Endothelial cell of umbilical vein (primary cell): ENCODE data around the gene DOCK4. TPM values are rescaled to one million over a fixed set of nuclear protein-coding genes. Genes with fewer than 3 reads are reported as not detected.

ENCODE experiments used
- BruUV-seq: library from RNA; stranded (reverse); fragments of 400-500 nt; replicated peaks from 2 replicates; lab custom pipeline; 2021; lab: Mats Ljungman, UMichigan
- CTCF ChIA-PET: fragments of 300-600, 350-600 bp; sonication (Branson Sonifier 250); formaldehyde crosslinking; loops from one replicate; lab custom pipeline; 2021; ENCODE audit warnings: antibody characterized with exemption, inconsistent platforms; lab: Charles Lee
- POLR2A ChIA-PET: fragments of 300-600, 350-600 bp; sonication (Branson Sonifier 250); formaldehyde crosslinking; loops from one replicate; lab custom pipeline; 2021; ENCODE audit warnings: antibody characterized with exemption, inconsistent platforms; lab: Charles Lee
- DNase-seq: peaks from one replicate; pipeline ENCODE4 v3.0.0-alpha.2; 2011; ENCODE audit warnings: low read depth, low spot score
- FAIRE-seq: peaks from 2 replicates; lab custom pipeline; 2011; peaks lifted over from hg19 to GRCh38; lab: Jason Lieb, UNC
- H2AFZ ChIP-seq: 2 replicates; pipeline ENCODE4 v1.6.0; 2012; ENCODE audit warnings: low read depth, low read length, control low read depth, inconsistent platforms
- H3K27ac ChIP-seq: 2 replicates; pipeline ENCODE4 v1.5.1; 2011; ENCODE audit warnings: low read depth, mild to moderate bottlenecking, control low read depth, low read length, moderate library complexity; ENCODE audit not compliant: insufficient read depth
- H3K27me3 ChIP-seq, 2 experiments: 2 replicates each; pipeline versions ENCODE4 v1.6.0 to v1.6.1; 2011; ENCODE audit warnings: low read length in 2 of 2, mixed read lengths in 1 of 2; ENCODE audit not compliant: control insufficient read depth in 2 of 2, insufficient read depth in 2 of 2
- H3K36me3 ChIP-seq, 2 experiments: 2 replicates in 1 of 2; 3 replicates in 1 of 2; pipeline ENCODE4 v1.5.1; 2011; ENCODE audit warnings: low read length in 2 of 2, mild to moderate bottlenecking in 1 of 2, moderate library complexity in 1 of 2; ENCODE audit not compliant: control insufficient read depth in 2 of 2, insufficient read depth in 2 of 2; ENCODE audit errors: extremely low read depth in 1 of 2
- H3K4me1 ChIP-seq: 3 replicates; pipeline ENCODE4 v1.5.1; 2011; ENCODE audit warnings: mild to moderate bottlenecking, low read length; ENCODE audit not compliant: control insufficient read depth, insufficient read depth; ENCODE audit errors: extremely low read depth
- H3K4me2 ChIP-seq: 2 replicates; pipeline ENCODE4 v1.6.1; 2011; ENCODE audit warnings: low read length, control low read depth, mixed read lengths; ENCODE audit not compliant: insufficient read depth
- H3K4me3 ChIP-seq, 3 experiments: fragments of 200-600 bp in 1 of 3; sonication (generic), shearing (Covaris generic) in 1 of 3; replicated peaks in 1 of 3; 2 replicates each; pipeline ENCODE4 v1.5.1; 2011 to 2016; ENCODE audit warnings: control low read depth in 3 of 3, low read length in 3 of 3, mild to moderate bottlenecking in 2 of 3, inconsistent platforms in 1 of 3, low read depth in 1 of 3, moderate library complexity in 1 of 3; ENCODE audit not compliant: insufficient read depth in 1 of 3
- H3K79me2 ChIP-seq: 2 replicates; pipeline ENCODE4 v1.6.0; 2012; ENCODE audit warnings: low read length, inconsistent platforms; ENCODE audit not compliant: control insufficient read depth, insufficient read depth
- H3K9ac ChIP-seq: replicated peaks from 2 replicates; pipeline ENCODE3; 2011; ENCODE audit warnings: low read length, control low read depth; ENCODE audit not compliant: insufficient read depth; ENCODE audit errors: extremely low read depth
- H3K9me1 ChIP-seq: replicated peaks from 3 replicates; pipeline ENCODE4 v1.6.0; 2011; ENCODE audit warnings: mild to moderate bottlenecking, low read length; ENCODE audit not compliant: control insufficient read depth, insufficient read depth; ENCODE audit errors: extremely low read depth
- H3K9me3 ChIP-seq: replicated peaks from 2 replicates; pipeline ENCODE4 v1.5.1; 2012; ENCODE audit warnings: low read length, inconsistent platforms; ENCODE audit not compliant: control insufficient read depth, insufficient read depth
- H4K20me1 ChIP-seq: replicated peaks from 2 replicates; pipeline ENCODE3; 2011; ENCODE audit warnings: mild to moderate bottlenecking, low read length; ENCODE audit not compliant: control insufficient read depth, insufficient read depth; ENCODE audit errors: extremely low read depth
- EZH2 ChIP-seq: IDR thresholded peaks from 2 replicates; pipeline ENCODE4 v1.6.1; 2012; ENCODE audit warnings: borderline replicate concordance, low read depth, mild to moderate bottlenecking, moderate library complexity, low read length, inconsistent platforms; ENCODE audit not compliant: severe bottlenecking
- GATA2 ChIP-seq: IDR thresholded peaks from 2 replicates; pipeline ENCODE4 v1.7.0; 2011; ENCODE audit warnings: low read depth, mild to moderate bottlenecking, moderate library complexity, mixed read lengths, low read length; ENCODE audit not compliant: insufficient read length, insufficient read depth
- JUN ChIP-seq: IDR thresholded peaks from 2 replicates; pipeline ENCODE4 v1.6.1; 2011; ENCODE audit warnings: borderline replicate concordance, low read depth; ENCODE audit not compliant: insufficient read length, insufficient read depth
- MYC ChIP-seq: IDR thresholded peaks from one replicate; pipeline ENCODE4 v1.6.1; 2011; ENCODE audit warnings: mild to moderate bottlenecking, low read depth, low read length
- POLR2A ChIP-seq: IDR thresholded peaks from 2 replicates; pipeline ENCODE4 v1.6.1; 2012; ENCODE audit warnings: low read depth, mild to moderate bottlenecking, control low read depth, low read length
- dilution Hi-C: fragments of 300-500 bp; cut with MboI; formaldehyde crosslinking; loops from one replicate; pipeline ENCODE4 v1.15.0; 2019; ENCODE audit warnings: low sequenced_read_pairs; ENCODE audit not compliant: extremely low pct_ligation_motif_present
- intact Hi-C: fragments of 100-400 bp; cut with micrococcal nuclease; formaldehyde crosslinking; loops from one replicate; pipeline ENCODE4 v1.10.0; 2022
- polyA plus RNA-seq, 4 experiments: library from polyadenylated mRNA; depleted of rRNA in 3 of 4; stranded (reverse) in 3 of 4; unstranded in 1 of 4; fragments of >200 nt; gene quantifications; 2 replicates each; pipeline versions ENCODE4 v1.2.1 to v1.2.3, GENCODE V29; 2011 to 2012; ENCODE audit warnings: missing spikeins in 1 of 4
- total RNA-seq: library from RNA; stranded (reverse); gene quantifications from 2 replicates; pipeline ENCODE4 v1.2.3, GENCODE V29; 2021
- TF ChIP-seq, protein P1 (sequence below), 2 donors: IDR thresholded peaks; 1 replicate in 1 of 2; 2 replicates in 1 of 2; pipeline ENCODE4 v1.5.1; 2011; ENCODE audit warnings: low read length in 2 of 2, mild to moderate bottlenecking in 2 of 2, moderate library complexity in 2 of 2, control low read depth in 1 of 2, inconsistent platforms in 1 of 2, low read depth in 1 of 2; ENCODE audit not compliant: insufficient read depth in 1 of 2; ENCODE audit errors: extremely low read depth in 1 of 2
- TF ChIP-seq, protein P2 (sequence below): IDR thresholded peaks from 2 replicates; pipeline ENCODE4 v1.6.1; 2011; ENCODE audit not compliant: insufficient read depth, insufficient read length

The DOCK4 gene
- total and polyA plus RNA-seq, 2 donors (not counting 3 experiments of a cell fraction or from before 2014, with no cell fraction given): 47.4 to 164 TPM

DNA sequence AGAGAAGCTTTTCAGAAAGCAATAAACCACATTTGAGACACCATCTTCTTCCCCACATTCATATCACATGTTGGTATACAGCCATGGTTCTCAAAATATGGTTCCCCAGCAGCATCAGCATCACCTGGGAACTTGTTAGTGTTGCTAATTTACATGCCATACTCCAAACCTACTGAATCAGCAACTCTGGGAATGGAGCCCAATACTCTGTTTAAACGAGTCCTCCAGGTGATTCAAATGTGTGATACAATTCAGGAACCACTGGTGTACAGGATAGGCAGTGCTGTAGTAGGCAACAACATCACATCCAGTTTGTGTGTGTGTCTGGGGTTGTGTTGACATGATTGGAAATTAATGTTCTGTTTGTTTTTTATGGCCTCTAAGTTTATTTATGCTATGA lies 48.0 kb upstream of the DOCK4 start:
- no peak overlapping the region for H3K4me3 ChIP-seq
- no peaks in the 10 kb centered on the region for H3K36me3 ChIP-seq
- dilution Hi-C loops (no loop called here), intact Hi-C loops (no loop called here)
- no peaks in the 10 kb centered on the region for H3K79me2 ChIP-seq
- H4K20me1 ChIP-seq: no peaks in the 10 kb centered on the region
- H3K4me1 ChIP-seq: no peaks in the 10 kb centered on the region
- H3K27ac ChIP-seq: no peak overlapping the region
- no peak overlapping the region for H2AFZ ChIP-seq
- no TSS peak for BruUV-seq
- H3K9ac ChIP-seq: no peak overlapping the region
- no peaks in the 10 kb centered on the region for H3K9me1 ChIP-seq
- H3K4me2 ChIP-seq: no peak overlapping the region
- H3K27me3 ChIP-seq: no peaks in the 10 kb centered on the region
- DNase-seq (no peak), FAIRE-seq (no peak)
- CTCF ChIA-PET: interaction anchor here (1.1 kb wide), 1 partner anchor 10 kb away, joined by 3 read pairs; no protein-coding TSS in a partner anchor
- POLR2A ChIA-PET: no interaction called here
- TF ChIP-seq, protein P1, sequence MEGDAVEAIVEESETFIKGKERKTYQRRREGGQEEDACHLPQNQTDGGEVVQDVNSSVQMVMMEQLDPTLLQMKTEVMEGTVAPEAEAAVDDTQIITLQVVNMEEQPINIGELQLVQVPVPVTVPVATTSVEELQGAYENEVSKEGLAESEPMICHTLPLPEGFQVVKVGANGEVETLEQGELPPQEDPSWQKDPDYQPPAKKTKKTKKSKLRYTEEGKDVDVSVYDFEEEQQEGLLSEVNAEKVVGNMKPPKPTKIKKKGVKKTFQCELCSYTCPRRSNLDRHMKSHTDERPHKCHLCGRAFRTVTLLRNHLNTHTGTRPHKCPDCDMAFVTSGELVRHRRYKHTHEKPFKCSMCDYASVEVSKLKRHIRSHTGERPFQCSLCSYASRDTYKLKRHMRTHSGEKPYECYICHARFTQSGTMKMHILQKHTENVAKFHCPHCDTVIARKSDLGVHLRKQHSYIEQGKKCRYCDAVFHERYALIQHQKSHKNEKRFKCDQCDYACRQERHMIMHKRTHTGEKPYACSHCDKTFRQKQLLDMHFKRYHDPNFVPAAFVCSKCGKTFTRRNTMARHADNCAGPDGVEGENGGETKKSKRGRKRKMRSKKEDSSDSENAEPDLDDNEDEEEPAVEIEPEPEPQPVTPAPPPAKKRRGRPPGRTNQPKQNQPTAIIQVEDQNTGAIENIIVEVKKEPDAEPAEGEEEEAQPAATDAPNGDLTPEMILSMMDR (IDR thresholded peaks at IDR 0.05; ENCODE audit: extremely low read depth in 1 of 2, insufficient read depth in 1 of 2, low read depth in 1 of 2, low read length in 2 of 2): no peak
- no peak for TF ChIP-seq MYC
- TF ChIP-seq JUN: no peak
- TF ChIP-seq, protein P2, sequence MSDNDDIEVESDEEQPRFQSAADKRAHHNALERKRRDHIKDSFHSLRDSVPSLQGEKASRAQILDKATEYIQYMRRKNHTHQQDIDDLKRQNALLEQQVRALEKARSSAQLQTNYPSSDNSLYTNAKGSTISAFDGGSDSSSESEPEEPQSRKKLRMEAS: no peak
- no peak for TF ChIP-seq POLR2A
- no peak for TF ChIP-seq GATA2
- TF ChIP-seq EZH2: no peak
- no peaks in the 10 kb centered on the region for H3K9me3 ChIP-seq
